NCI-H1105 treated with DMSO at 0.1 percent for 48 hours (cell line): Measurements from ENCODE around the gene NCAPG2.
"Not testable (repeated sequence)": the region's sequence is repeated elsewhere in the genome, so short reads cannot be mapped to it uniquely, and the experiment has no call there.

Source experiments
- DNase-seq: peaks from one replicate; lab custom pipeline; 2025; lab: John Stamatoyannopoulos, UW

The NCAPG2 gene

GRCh38 chr7:158666966-158667678, 37.5 kb downstream of the NCAPG2 start:
- DNase-seq: not testable (repeated sequence)

- no peak for DNase-seq
Observed at GRCh38 chr7:158666401-158666800, 38.2 kb downstream of the NCAPG2 start.

- no peak for DNase-seq
Observed at GRCh38 chr7:158664406-158664805, 40.2 kb downstream of the NCAPG2 start.

- no peak for DNase-seq
Observed at GRCh38 chr7:158663428-158663741, 41.2 kb downstream of the NCAPG2 start.

- DNase-seq: no peak
Observed at GRCh38 chr7:158662610-158663427, 41.8 kb downstream of the NCAPG2 start.

- no peak for DNase-seq
Observed at GRCh38 chr7:158658475-158658874, 46.1 kb downstream of the NCAPG2 start.

- no peak for DNase-seq
Observed at GRCh38 chr7:158657189-158657746, 47.3 kb downstream of the NCAPG2 start.

GRCh38 chr7:158655931-158656441, 48.6 kb downstream of the NCAPG2 start:
- DNase-seq: no peak

GRCh38 chr7:158655507-158655906, 49.1 kb downstream of the NCAPG2 start:
- DNase-seq: no peak

GRCh38 chr7:158651968-158652565, 52.5 kb downstream of the NCAPG2 start:
- no peak for DNase-seq

GRCh38 chr7:158650821-158651225, 53.8 kb downstream of the NCAPG2 start:
- DNase-seq: no peak

- no peak for DNase-seq
Observed at GRCh38 chr7:158649279-158649678, 55.3 kb downstream of the NCAPG2 start.

- no peak for DNase-seq
Observed at GRCh38 chr7:158648787-158649186, 55.8 kb downstream of the NCAPG2 start.

GRCh38 chr7:158648168-158648567, 56.4 kb downstream of the NCAPG2 start:
- DNase-seq: no peak

- no peak for DNase-seq
Observed at GRCh38 chr7:158647475-158647792, 57.2 kb downstream of the NCAPG2 start.

- DNase-seq: no peak
Observed at GRCh38 chr7:158646766-158647474, 57.7 kb downstream of the NCAPG2 start.

GRCh38 chr7:158645842-158646241, 58.8 kb downstream of the NCAPG2 start:
- DNase-seq: no peak

GRCh38 chr7:158642149-158642548, 62.5 kb downstream of the NCAPG2 start:
- DNase-seq: no peak

GRCh38 chr7:158638001-158638400, 66.6 kb downstream of the NCAPG2 start:
- no peak for DNase-seq

GRCh38 chr7:158633055-158633956, 71.3 kb downstream of the NCAPG2 start:
- DNase-seq: no peak

GRCh38 chr7:158631574-158632195, 72.9 kb downstream of the NCAPG2 start:
- no peak for DNase-seq
